HG03354 (cell line): Measurements from ENCODE around the gene LDLRAD1.
"Not testable (repeated sequence)": the region's sequence is repeated elsewhere in the genome, so short reads cannot be mapped to it uniquely, and the experiment has no call there.

ENCODE experiments used
- ATAC-seq: cut with Tn5 transposase; IDR thresholded peaks from one replicate; pipeline ENCODE4 v1.9.1; 2021; ENCODE audit warnings: mild to moderate bottlenecking; ENCODE audit not compliant: unreplicated experiment, poor library complexity, severe bottlenecking

Gene LDLRAD1

DNA sequence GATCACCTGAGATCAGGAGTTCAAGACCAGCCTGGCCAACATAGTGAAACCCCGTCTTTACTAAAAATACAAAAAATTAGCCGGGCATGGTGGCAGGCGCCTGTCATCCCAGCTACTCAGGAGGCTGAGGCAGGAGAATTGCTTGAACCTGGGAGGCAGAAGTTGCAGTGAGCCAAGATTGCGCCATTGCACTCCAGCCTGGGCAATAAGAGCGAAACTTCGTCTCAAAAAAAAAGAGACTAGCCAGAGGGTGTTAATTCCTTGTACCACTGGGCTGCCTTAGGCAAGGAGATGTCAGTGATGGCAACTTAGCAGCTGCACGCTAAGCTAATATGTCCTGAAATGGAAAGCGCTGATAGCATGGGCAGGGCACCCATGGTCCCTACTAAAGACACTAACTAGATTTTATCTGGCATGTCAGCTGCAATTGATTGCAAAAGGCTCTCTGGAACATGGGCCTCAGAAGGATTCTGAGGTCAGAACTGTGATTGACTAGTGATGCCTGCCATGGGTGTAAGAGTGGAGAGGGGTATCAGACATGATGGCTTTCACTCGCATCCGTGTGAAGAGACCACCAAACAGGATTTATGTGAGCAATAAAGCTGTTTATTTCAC, 1.7 kb upstream of the LDLRAD1 start:
- not testable (repeated sequence) for ATAC-seq

DNA sequence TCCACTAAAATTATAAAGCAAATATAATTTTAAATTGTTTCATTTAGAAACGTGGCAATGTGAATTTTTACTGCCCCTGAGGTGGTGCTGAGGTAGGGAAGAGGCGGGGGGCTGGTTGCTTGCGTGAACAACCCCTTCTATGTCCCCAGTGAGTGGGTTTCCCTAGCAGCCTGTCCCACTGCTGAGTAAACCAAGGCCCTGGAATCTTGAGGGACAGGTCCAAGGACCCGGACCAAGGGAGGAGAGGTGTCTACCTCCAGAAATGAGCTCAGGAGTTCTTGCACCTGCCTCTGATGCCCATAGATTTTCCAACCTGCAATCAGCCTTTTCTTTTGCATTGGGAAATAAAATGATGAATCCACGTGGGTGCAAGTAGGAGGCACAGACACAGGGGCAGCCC, 649 bp upstream of the LDLRAD1 start:
- no peak for ATAC-seq

DNA sequence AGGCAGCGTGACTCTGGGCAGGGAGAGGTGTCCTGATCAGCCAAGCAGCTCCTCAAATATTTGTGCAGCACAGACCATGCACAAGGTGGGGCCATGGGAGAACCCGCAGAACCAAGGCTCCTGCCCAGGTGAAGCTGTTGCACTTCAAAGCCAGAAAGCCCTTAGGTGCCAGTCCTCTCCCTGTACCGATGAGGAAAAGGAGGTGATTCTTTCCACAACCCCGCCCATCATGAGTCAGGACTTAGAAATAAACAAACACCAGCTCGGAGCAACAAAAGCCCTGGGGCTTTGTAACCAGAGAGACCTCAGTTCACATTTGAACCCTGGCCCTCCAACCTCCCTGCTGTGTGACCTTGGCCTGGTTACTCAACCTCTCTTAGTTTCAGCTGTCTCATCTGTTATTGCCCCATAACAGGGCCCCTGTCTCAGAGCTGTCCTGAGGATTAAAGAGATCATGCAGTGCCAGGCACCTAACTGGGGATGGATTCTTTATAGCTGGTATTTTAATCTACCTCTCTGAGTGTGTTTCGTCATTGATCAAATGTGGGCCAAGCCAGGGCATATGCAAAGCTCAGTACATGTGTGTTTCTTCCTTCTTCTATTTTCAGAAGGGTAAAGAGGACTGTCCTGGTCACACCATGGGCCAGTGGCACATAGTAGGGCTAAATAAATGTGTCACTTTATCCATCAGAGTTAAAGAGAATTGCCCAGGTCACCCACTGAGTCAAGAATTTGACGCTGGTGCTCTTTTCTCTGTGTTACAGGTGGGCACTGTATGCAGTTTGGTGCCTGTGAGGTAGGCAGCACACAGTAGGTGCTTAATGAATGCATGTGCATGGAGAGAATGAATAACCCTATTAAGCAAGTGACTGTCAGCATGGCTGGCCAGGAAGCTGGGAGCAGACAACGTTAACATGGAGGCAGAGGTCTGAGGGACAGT, 1.4 kb downstream of the LDLRAD1 start:
- ATAC-seq: no peak

DNA sequence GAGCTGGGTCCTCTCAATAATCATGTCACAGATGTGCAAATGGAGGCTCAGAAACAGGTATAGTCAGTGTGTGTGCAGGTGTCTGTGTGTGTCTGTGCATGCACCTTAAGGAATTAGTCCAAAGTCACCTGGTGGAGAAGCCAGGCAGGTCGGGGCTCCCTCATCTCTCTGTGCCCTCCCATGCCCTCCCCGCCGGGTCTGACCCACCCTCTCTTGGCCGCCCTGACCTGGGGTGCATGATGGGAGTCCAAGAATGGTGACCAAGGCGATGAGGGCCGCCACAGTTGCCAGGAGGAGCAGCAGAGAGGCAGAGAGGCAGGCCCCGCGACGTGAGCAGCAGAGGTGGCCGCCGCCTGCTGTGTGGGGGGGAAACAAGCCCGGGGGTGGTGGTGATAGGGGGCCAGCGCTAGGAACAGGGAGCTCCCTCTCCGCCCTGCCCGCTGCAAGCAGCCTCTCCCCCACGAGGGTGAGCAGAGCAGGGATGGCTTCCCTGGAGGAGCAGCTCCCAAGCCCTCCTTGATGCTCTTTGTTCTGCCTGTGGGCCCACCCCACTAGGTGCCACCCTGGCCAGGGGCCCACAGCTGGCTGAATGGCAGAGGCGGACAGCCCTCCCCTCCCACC, 3.9 kb downstream of the LDLRAD1 start:
- ATAC-seq: no peak

DNA sequence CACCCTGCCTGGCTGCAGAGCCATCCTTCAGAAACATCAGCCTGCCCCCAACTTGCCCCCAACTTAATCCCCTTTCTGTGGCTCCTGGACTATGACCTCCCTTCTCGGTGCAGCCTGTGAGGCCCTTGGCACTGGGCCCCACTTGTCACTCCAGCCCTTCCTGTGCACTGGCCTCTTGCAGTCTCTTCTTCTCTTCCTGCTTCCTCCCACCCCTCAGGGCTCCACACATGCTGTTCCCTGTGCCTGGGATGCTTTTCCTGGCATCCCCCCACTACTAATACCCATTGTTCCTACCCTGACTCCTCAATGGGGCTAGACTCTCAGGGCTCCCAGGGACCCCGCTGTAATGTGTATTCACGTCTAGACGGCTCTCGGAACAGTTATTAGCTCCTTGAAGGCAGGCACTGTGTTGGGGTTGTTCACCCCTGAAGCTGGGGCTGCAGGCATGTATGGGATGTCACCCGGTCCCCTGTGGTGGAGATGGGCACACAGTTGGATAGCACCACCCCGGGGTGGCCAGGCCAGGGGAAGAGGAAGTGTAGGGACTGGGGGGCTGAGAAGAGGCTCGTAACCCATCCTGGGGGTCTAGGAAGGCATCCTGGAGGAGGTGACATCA, 4.5 kb downstream of the LDLRAD1 start:
- ATAC-seq: no peak

DNA sequence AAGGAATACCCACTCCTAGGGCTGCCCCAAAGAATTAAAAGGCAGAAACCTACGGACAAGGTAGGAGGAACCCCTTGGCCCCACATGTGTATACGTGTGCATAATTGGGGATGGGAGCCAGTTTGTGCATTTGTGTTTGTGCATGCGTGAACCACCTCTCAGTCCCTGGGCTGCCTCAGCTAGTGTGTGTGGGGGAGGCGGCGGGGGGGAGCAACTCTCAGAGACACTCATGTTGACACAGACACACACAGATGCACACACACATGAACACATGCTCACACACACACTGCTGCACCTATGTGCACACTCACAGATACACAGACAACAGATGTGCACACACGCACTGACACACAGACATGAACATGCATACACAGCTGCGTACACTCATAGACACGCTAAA, 5.1 kb downstream of the LDLRAD1 start:
- no peak for ATAC-seq

DNA sequence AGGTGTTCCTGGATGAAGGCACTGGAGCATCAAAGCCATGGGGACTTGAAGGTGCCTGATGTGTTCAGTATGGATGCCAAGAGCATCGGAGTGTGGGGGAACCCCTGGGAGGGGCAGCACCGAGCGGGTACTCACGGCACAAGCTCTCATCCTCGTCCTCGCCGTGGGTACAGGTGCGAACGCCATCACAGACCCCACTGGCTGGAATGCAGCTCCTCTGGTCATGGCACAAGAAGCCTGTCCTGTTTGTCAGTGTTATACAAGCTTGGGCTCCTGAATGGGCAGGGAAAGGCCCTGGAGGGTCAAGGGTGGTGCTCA, 6.0 kb downstream of the LDLRAD1 start:
- ATAC-seq: no peak

DNA sequence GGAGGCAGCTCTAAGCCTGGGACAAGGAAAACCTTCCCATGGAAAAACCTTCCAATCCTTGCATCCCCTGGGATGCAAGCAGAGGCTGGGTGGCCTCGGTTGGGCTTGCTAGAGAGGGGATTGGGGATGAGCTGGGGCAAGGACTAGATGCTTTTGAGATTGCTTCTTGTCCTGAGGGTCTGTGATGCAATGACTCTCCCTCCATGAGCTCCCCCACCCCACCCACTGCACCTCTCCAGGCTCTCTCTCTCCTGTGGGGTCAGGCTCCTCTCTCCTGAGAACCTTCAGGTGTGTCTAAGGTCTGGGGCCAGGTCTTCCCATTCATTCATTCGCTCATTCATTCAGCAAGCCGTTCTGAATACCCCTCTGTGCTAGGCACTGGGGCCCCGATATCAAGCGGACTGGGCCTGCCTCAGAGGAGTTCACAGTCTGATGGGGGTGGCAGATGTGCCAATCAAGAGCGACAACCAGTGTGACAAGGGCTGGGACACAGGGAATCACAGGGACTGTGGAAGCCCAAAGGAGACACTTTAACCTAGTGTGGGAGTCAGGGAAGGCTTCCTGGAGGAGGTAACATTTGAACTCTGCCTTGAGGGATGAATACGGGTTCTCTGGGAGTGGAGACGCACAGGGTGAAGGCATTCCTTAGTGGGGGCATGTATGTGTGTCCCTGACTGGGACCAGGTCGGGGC, 6.5 kb downstream of the LDLRAD1 start:
- no peak for ATAC-seq

DNA sequence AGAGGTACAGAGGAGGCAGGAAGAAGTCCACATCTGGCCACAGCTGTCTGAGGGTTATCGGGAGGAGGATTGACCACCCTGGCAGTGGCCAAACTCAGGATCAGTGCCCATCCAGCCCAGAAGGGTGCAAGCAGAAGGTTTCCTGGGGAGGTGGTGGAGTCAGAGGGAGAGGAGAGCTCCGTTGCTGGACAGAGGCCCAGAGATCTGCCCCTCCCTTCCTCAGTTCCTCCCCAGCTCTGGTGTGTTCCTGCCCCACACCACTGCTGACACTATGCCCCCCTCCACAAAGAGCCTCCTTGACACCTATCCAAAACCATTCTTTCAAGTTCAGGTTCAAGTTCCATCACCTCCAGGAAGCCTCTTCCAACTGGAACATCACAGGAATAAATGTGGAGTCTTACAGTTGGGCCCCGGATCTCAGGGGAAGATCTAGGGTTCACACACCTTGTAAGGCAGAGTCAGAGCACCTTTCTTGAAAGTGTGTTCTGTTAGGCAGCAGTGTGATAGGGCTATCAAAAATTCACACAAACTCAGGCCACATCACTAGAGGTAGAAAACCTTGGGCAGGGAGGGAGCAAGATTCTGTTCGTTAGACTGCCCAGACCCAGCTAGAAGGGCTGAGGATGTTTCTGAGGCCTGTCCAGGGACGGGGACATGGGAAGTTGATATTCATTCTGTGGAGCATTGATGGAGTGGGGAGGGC, 7.4 kb downstream of the LDLRAD1 start:
- ATAC-seq: no peak

DNA sequence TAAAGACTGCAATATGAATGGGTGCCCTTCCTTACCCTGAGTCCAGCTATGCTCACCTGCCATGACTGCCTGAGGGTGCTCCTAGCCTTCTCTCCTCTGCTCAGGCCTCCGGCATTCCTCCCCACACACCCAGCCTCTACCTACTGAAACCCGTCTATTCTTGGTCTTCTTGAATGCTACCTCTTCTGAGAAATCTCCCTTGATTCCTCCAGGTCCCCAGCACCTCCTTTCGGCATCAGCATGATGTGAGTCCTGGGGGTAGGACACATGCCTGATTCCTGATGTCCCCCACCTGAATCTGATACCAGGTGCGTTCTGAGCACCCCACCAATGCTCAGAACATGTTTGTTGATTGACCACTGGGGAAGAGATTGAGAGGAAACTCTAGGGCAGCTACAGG, 8.6 kb downstream of the LDLRAD1 start:
- ATAC-seq: no peak

DNA sequence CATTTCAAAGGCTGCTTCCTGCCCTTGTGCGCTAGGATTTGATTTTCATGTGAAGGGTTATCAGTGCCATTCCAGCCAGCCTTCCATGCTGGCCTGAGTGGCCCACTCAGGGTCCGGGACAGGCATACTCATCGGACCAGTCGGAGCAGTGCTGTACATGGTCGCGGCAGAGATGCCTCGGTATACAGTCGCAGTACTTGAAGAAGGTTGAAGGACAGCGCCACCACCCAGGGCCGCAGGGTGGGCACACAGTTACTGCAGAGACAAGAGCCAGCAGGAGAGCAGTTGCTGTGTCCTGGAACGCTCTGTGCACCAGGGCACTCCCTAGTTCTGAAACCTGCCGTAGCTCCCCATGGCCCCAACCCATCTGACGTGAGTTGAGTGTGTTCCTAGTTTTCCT, 9.1 kb downstream of the LDLRAD1 start:
- no peak for ATAC-seq

DNA sequence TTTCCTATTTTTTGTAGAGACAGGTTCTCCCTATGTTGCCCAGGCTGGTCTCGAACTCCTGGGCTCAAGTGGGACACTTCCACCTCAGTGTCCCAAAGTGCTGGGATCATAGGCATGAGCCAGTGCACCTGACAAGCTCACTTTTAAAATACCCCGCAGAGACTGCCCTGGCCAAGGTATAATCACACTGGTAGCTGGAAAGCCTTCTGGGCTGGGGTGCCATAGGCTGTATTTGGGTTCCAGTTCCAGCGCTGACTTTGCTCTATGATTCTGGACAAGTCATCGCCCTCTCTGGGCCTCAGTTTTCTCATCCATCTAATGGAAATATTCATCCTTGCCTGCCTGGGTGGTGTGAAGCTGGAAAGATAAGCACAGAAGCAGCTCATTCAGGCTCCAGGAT, 10.4 kb downstream of the LDLRAD1 start:
- no peak for ATAC-seq

DNA sequence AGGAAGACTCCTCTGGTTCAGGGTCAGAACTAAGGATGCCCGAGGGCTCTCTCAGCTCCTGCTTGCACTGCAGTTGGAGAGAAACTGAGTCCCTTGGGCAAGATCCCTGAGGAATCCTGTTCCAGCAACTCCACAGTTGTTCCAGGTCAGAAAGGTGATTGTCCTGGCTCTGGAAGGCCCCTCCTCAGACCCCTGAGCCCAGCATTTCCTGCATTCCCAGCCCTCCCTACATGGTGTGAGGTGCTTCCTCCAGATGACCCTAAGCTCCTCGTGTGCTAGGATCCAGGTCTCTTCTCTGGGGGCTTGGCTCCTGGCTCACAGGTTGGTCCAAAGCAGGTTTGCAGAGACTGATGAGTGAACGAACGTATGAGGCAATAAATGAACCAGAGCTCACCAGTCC, 11.5 kb downstream of the LDLRAD1 start:
- ATAC-seq: no peak

DNA sequence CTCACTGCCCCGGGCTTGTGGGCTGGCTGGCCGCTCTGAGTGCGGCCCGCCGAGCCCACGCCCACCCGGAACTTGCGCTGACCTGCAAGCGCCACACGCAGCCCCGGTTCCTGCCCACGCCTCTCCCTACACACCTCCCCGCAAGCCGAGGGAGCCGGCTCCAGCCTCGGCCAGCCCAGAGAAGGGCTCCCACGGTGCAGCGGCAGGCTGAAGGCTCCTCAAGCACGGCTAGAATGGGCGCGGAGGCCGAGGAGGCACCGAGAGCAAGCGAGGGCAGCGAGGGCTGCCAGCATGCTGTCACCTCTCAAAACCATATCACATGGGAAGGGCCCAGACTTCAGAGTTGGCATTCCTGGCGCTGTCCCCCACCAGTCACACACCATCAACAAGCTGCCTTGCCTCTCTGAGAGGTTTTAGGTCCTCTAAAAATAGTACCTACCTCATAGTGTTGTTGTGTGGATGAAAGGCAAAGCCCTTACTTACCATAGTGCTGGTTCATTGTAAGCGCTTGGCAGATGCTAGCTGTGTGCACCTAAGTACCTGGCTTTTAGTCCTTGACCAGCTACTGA, 13.4 kb downstream of the LDLRAD1 start:
- ATAC-seq: no peak

DNA sequence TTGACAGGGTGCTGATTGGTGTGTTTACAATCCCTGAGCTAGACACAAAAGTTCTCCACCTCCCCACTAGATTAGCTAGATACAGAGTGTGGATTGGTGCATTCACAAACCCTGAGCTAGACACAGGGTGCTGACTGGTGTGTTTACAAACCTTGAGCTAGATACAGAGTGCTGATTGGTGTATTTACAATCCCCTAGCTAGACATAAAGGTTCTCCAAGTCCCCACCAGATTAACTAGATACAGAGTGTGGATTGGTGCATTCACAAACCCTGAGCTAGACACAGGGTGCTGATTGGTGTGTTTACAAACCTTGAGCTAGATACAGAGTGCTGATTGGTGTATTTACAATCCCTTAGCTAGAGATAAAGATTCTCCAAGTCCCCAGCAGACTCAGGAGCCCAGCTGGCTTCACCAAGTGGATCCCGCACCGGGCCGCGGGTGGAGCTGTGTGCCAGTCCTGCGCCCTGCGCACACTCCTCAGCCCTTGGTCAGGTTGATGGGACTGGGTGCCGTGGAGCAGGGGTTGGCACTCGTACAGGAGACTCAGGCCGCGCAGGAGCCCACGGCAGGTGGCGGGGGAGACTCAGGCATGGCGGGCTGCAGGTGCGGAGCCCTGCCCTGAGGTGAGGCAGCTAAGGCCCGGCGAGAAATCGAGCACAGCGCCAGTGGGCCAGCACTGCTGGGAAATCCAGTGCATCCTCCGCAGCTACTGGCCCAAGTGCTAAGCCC, 14.1 kb downstream of the LDLRAD1 start:
- ATAC-seq: not testable (repeated sequence)

DNA sequence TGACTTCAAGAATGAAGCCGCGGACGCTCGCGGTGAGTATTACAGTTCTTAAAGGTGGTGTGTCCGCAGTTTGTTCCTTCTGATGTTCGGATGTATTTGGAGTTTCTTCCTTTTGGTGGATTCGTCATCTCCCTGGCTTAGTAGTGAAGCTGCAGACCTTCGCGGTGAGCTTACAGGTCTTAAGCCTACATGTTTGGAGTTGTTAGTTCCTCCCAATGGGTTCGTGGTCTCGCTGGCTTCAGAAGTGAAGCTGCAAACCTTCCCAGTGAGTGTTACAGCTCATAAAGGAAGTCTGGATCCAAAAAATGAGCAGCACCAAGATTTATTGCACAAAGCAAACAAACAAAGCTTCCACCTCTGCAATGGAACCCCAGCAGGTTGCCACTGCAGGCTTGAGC, 14.7 kb downstream of the LDLRAD1 start:
- ATAC-seq: no peak

DNA sequence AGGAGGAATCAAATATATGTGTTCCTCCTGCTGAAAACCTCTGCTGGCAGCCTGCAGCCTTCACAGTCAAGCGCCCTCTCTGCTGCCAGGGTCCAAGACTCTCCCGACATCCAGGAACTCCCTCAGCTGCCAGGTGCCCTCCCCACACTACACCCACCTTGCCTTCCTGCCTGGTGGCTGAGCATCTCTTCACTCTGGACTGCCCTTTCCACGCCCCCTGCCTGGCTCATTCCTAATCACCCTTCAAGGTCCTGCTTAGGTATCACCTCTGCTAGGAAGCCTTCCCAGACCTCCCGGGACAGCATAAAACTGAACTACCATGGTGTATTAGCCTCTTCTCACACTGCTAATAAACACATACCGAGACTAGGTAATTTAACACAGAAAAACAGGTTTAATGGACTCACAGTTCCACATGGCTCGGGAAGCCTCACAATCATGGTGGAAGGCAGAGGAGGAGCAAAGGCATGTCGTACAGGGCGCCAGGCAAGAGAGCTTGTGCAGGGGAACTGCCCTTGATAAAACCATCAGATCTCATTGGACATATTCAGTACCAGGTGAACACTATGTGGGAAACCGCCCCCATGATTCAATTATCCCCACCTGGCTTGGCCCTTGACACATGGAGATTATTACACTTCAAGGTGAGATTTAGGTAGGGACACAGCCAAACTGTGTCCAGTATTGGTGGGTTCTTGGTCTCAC, 15.3 kb downstream of the LDLRAD1 start:
- ATAC-seq: no peak

DNA sequence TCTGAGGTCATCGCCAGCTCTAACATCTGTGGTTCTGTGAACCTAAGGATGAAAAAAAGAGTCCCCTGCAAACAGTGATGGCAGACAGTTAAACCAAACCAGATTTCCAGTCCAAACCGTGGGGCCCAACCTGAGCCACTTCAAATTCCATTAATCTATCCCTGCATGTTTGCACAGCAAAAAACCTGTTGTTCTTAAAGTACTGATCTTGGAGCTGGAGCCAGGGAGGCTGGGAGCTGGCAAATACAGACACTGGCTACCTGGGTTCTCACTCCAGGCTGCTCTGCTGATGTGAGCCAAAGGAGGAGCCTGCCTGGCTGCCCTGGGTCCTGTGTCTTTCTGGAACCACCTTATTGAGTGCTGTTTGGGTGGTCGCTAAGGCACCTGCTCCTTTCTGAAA, 16.4 kb downstream of the LDLRAD1 start:
- ATAC-seq: no peak
